ENCODE measurements around the gene SHLD3. TPM values are rescaled to one million over a fixed set of nuclear protein-coding genes. Genes with fewer than 3 reads are reported as not detected.

The SHLD3 gene
- total and polyA plus RNA-seq, 9 of the 15 experiments (the other 6 are each of a cell fraction or from before 2014, with no cell fraction given) = 3.0 to 14.5 (median 8.6) TPM

DNA sequence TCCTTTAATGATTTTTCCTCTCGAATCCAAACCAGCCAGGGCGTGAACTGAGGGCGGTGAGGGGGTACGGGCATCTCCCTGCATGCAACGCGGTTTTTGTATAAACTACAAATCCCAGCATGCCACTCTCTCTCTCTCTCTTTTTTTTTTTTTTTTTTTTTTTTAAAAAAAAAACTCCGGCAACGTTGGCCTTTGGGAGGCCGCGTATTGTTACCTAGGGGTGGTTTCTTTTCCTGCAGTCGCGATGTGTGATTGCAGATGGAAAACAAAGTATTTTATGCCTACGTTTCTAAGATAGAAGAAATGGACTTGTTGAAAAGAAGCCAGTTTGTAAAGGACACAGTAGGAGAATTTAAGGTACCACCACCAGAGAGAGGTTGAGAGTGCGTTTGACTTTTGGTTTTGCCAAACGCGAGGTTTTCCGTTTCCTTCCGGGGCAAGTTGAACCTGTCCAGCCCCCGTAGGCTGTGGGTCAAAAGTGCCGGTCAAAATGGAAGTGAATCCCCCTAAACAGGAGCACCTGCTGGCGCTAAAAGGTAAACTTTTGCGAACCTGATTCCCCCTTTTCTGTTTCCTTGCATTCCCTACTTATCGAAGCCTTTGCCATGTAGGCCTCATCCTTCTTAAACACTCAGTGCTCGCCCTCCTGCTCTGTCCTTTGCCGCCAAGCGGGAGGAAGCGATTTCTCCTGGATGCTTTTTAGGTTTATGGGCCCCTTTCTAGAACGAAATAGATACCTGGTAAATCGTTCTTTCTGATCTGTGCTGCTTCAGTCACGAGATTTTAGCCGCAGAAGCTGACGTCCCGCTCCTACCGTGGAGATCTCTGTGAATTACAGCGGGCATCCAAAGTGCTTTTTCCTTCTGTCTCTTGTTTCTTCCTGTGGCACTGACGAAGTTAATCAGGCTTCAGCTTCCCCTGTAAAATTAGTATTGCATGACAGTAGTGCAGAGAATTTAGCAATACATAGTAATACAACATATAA is at the start of gene SHLD3, which contains the start of gene TRAPPC13 (continued):
- TF ChIP-seq, protein P1, sequence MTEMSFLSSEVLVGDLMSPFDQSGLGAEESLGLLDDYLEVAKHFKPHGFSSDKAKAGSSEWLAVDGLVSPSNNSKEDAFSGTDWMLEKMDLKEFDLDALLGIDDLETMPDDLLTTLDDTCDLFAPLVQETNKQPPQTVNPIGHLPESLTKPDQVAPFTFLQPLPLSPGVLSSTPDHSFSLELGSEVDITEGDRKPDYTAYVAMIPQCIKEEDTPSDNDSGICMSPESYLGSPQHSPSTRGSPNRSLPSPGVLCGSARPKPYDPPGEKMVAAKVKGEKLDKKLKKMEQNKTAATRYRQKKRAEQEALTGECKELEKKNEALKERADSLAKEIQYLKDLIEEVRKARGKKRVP (CRISPR knock-in tag; IDR thresholded peaks at IDR 0.05) = no peak
- TF ChIP-seq HNRNPK (IDR thresholded peaks at IDR 0.05; ENCODE audit: low read depth, low read length, poor library complexity, severe bottlenecking) (no peak), ZNF586 (CRISPR knock-in tag; conservative IDR thresholded peaks at IDR 0.05) (no peak), ZFX (CRISPR knock-in tag; IDR thresholded peaks at IDR 0.05) (peak; percentile 84), WHSC1 (IDR thresholded peaks at IDR 0.05; ENCODE audit: low read length) (no peak), ZBTB7A (IDR thresholded peaks at IDR 0.05; ENCODE audit: borderline replicate concordance, control insufficient read depth, low read depth, low read length) (no peak), NUFIP1 (IDR thresholded peaks at IDR 0.05; ENCODE audit: partially characterized antibody) (peak; percentile 41), ZEB2 (IDR thresholded peaks at IDR 0.05) (no peak), POLR2G (IDR thresholded peaks at IDR 0.05; ENCODE audit: low read depth, low read length) (peak; percentile 54), ZNF764 (CRISPR knock-in tag; IDR thresholded peaks at IDR 0.05; ENCODE audit: low read depth) (no peak), GABPB2 (CRISPR knock-in tag; conservative IDR thresholded peaks at IDR 0.05) (no peak), RBFOX2 (IDR thresholded peaks at IDR 0.05; ENCODE audit: low read depth, low read length) (peak; percentile 72), NFXL1 (CRISPR knock-in tag; IDR thresholded peaks at IDR 0.05) (no peak), ZNF212 (CRISPR knock-in tag; IDR thresholded peaks at IDR 0.05) (no peak), CC2D1A (IDR thresholded peaks at IDR 0.05) (no peak; the same call in 1 of the 2 replicates), JUN (IDR thresholded peaks at IDR 0.05; ENCODE audit: borderline replicate concordance, low read depth, low read length) (0 out of 2 replicates have a peak, but pooled peaks have one; percentile 38), JUN (CRISPR knock-in tag; IDR thresholded peaks at IDR 0.05; ENCODE audit: borderline replicate concordance) (no peak), KDM1A (IDR thresholded peaks at IDR 0.05) (no peak), RFX1 (IDR thresholded peaks at IDR 0.05) (no peak), PTRF (tag; IDR thresholded peaks at IDR 0.05) (no peak), BRF1 (IDR thresholded peaks at IDR 0.05; ENCODE audit: borderline replicate concordance, extremely low read depth, insufficient read length) (no peak)
- TF ChIP-seq, protein P2, sequence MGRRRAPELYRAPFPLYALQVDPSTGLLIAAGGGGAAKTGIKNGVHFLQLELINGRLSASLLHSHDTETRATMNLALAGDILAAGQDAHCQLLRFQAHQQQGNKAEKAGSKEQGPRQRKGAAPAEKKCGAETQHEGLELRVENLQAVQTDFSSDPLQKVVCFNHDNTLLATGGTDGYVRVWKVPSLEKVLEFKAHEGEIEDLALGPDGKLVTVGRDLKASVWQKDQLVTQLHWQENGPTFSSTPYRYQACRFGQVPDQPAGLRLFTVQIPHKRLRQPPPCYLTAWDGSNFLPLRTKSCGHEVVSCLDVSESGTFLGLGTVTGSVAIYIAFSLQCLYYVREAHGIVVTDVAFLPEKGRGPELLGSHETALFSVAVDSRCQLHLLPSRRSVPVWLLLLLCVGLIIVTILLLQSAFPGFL (CRISPR knock-in tag; IDR thresholded peaks at IDR 0.05) = no peak
- TF ChIP-seq, protein P3, sequence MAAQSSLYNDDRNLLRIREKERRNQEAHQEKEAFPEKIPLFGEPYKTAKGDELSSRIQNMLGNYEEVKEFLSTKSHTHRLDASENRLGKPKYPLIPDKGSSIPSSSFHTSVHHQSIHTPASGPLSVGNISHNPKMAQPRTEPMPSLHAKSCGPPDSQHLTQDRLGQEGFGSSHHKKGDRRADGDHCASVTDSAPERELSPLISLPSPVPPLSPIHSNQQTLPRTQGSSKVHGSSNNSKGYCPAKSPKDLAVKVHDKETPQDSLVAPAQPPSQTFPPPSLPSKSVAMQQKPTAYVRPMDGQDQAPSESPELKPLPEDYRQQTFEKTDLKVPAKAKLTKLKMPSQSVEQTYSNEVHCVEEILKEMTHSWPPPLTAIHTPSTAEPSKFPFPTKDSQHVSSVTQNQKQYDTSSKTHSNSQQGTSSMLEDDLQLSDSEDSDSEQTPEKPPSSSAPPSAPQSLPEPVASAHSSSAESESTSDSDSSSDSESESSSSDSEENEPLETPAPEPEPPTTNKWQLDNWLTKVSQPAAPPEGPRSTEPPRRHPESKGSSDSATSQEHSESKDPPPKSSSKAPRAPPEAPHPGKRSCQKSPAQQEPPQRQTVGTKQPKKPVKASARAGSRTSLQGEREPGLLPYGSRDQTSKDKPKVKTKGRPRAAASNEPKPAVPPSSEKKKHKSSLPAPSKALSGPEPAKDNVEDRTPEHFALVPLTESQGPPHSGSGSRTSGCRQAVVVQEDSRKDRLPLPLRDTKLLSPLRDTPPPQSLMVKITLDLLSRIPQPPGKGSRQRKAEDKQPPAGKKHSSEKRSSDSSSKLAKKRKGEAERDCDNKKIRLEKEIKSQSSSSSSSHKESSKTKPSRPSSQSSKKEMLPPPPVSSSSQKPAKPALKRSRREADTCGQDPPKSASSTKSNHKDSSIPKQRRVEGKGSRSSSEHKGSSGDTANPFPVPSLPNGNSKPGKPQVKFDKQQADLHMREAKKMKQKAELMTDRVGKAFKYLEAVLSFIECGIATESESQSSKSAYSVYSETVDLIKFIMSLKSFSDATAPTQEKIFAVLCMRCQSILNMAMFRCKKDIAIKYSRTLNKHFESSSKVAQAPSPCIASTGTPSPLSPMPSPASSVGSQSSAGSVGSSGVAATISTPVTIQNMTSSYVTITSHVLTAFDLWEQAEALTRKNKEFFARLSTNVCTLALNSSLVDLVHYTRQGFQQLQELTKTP (IDR thresholded peaks at IDR 0.05; ENCODE audit: low read depth in 1 of 2, partially characterized antibody in 2 of 2) = peak; percentile 51 to 95

All from K562 (cell line).